Esophagus squamous epithelium (tissue), 4 donors: ENCODE measurements around the gene PRKG1.

Experiments used
- CTCF ChIP-seq, 6 experiments: fragments of 450-650 bp in 4 of 6; fragments of 200-600 bp in 2 of 6; sonication (generic) in 2 of 6; IDR thresholded peaks; one replicate each; pipeline ENCODE4 v1.5.1; 2016 to 2019; ENCODE audit warnings: antibody characterized with exemption in 6 of 6, mild to moderate bottlenecking in 4 of 6, moderate library complexity in 4 of 6
- POLR2A ChIP-seq, 4 donors: fragments of 450-650 bp; IDR thresholded peaks; one replicate each; pipeline ENCODE4 v1.6.1; 2017; ENCODE audit warnings: antibody characterized with exemption in 4 of 4, mild to moderate bottlenecking in 4 of 4, moderate library complexity in 3 of 4

DNA sequence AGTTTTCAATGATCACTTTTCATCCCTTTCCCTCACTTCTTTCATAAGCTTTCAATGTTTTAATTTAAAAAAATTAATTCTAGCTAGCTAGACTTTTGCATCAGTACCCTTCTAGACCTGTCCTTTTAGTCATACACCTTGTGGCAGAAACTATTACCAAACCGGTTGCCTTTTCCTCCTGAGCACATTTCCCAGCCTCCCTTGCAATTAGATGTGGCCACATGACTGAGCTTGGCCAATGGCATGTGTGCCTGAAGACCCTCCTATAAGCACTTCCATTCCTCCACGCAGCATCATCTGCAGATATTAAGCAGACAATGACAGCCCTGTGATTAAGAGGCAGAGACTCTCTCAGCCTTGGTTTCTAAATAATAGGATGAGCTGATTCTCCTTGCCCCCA lies 1252.1 kb downstream of the PRKG1 start:
- TF ChIP-seq CTCF (IDR thresholded peaks at IDR 0.05) (no peak), POLR2A (IDR thresholded peaks at IDR 0.05) (no peak)
